K562 (cell line): Measurements from ENCODE around the gene GRIA1. TPM values are rescaled to one million over a fixed set of nuclear protein-coding genes. Genes with fewer than 3 reads are reported as not detected.

ENCODE experiments used
- ATAC-seq: fragments of 200-7000 bp; cut with Tn5 transposase; 3 replicates; pipeline ENCODE4 v1.9.1; 2020; ENCODE audit warnings: moderate library complexity
- BruUV-seq: library from RNA; stranded (reverse); fragments of 400-500 nt; replicated peaks from 2 replicates; lab custom pipeline; 2021; lab: Mats Ljungman, UMichigan
- CTCF ChIA-PET: fragments of 300-600 bp; formaldehyde crosslinking; extraction: SDS; loops from one replicate; lab custom pipeline; 2021; ENCODE audit warnings: low intra/inter-chr PET ratio; lab: Yijun Ruan, JAX
- POLR2A ChIA-PET: fragments of 300-600, 350-650 bp; sonication (Branson Sonifier 250); formaldehyde crosslinking; extraction: SDS; loops from one replicate; lab custom pipeline; 2021; ENCODE audit warnings: antibody characterized with exemption, inconsistent platforms; lab: Yijun Ruan, JAX
- DNase-seq, 4 experiments: peaks; one replicate each; pipeline versions ENCODE4 v3.0.0 to v3.0.0-alpha.2; 2011 to 2018; ENCODE audit warnings: low spot score in 3 of 4, mixed read lengths in 3 of 4; ENCODE audit errors: extremely low read depth in 1 of 4
- FAIRE-seq: peaks from 2 replicates; lab custom pipeline; 2011; peaks lifted over from hg19 to GRCh38; lab: Jason Lieb, UNC
- H2AFZ ChIP-seq: 2 replicates; pipeline ENCODE4 v1.6.0; 2011; ENCODE audit warnings: low read depth, low read length, control low read depth, inconsistent platforms
- H3K27ac ChIP-seq: fragments of 200-600 bp; 3 replicates; pipeline ENCODE4 v1.8.0; 2011; ENCODE audit warnings: low read depth, mild to moderate bottlenecking, control low read depth, inconsistent platforms, low read length, moderate library complexity, mixed read lengths; ENCODE audit errors: extremely low read depth
- H3K27me3 ChIP-seq, 2 experiments: fragments of 300-600 bp in 1 of 2; 2 replicates in 1 of 2; 3 replicates in 1 of 2; pipeline versions ENCODE4 v1.6.0 to v1.8.0; 2011; ENCODE audit warnings: inconsistent platforms in 2 of 2, low read length in 2 of 2, mild to moderate bottlenecking in 1 of 2, mixed read lengths in 1 of 2, moderate library complexity in 1 of 2; ENCODE audit not compliant: control insufficient read depth in 2 of 2, insufficient read depth in 2 of 2
- H3K36me3 ChIP-seq: fragments of 300-600 bp; 3 replicates; pipeline ENCODE4 v1.8.0; 2011; ENCODE audit warnings: mild to moderate bottlenecking, low read length, inconsistent platforms; ENCODE audit not compliant: control insufficient read depth, insufficient read depth
- H3K4me1 ChIP-seq, 2 experiments: fragments of 200-600 bp in 1 of 2; replicated peaks in 1 of 2; 2 replicates in 1 of 2; 3 replicates in 1 of 2; pipeline versions ENCODE4 v1.5.1 to v1.8.0; 2011; ENCODE audit warnings: inconsistent platforms in 2 of 2, low read length in 2 of 2, mild to moderate bottlenecking in 1 of 2, mixed read lengths in 1 of 2, moderate library complexity in 1 of 2; ENCODE audit not compliant: control insufficient read depth in 2 of 2, insufficient read depth in 2 of 2
- H3K4me2 ChIP-seq: 2 replicates; pipeline ENCODE4 v1.6.1; 2011; ENCODE audit warnings: low read length, control low read depth, inconsistent platforms, mixed read lengths; ENCODE audit not compliant: insufficient read depth
- H3K4me3 ChIP-seq: fragments of 200-600 bp; sonication (generic), shearing (Covaris generic); 2 replicates; pipeline ENCODE4 v1.5.1; 2016; ENCODE audit warnings: control low read depth, inconsistent platforms
- H3K79me2 ChIP-seq: fragments of 200-600 bp; 3 replicates; pipeline ENCODE4 v1.8.0; 2011; ENCODE audit warnings: low read length, inconsistent platforms; ENCODE audit not compliant: control insufficient read depth, insufficient read depth
- H3K9ac ChIP-seq, 2 experiments: 2 replicates each; pipeline versions ENCODE4 v1.6.0 to v1.6.1; 2011; ENCODE audit warnings: low read depth in 2 of 2, low read length in 2 of 2, control low read depth in 1 of 2, inconsistent platforms in 1 of 2, mild to moderate bottlenecking in 1 of 2, mixed read lengths in 1 of 2; ENCODE audit not compliant: insufficient read depth in 1 of 2
- H3K9me1 ChIP-seq: one replicate; pipeline ENCODE4 v1.6.0; 2011; ENCODE audit warnings: inconsistent platforms, mild to moderate bottlenecking, low read length, moderate library complexity; ENCODE audit not compliant: control insufficient read depth, insufficient read depth
- H3K9me3 ChIP-seq: replicated peaks from 2 replicates; pipeline ENCODE4 v1.5.1; 2011; ENCODE audit warnings: low read depth, low read length, inconsistent platforms; ENCODE audit not compliant: control insufficient read depth, insufficient read depth
- H4K20me1 ChIP-seq: replicated peaks from 2 replicates; pipeline ENCODE4 v1.6.1; 2011; ENCODE audit warnings: low read length, inconsistent platforms, mixed read lengths; ENCODE audit not compliant: control insufficient read depth, insufficient read depth
- BACH1 ChIP-seq: fragments of 200-800 bp; sonication (Bioruptor generic); IDR thresholded peaks from 2 replicates; pipeline ENCODE4 v1.6.1; 2016; ENCODE audit warnings: missing genetic modification characterization, missing compliant biosample characterization
- BRF1 ChIP-seq: IDR thresholded peaks from 3 replicates; pipeline ENCODE4 v1.6.1; 2011; ENCODE audit warnings: borderline replicate concordance, mild to moderate bottlenecking; ENCODE audit not compliant: insufficient read length; ENCODE audit errors: extremely low read depth
- CBX5 ChIP-seq: IDR thresholded peaks from 2 replicates; pipeline ENCODE4 v1.6.1; 2014; ENCODE audit warnings: low read depth, borderline replicate concordance
- HMGN3 ChIP-seq: IDR thresholded peaks from 2 replicates; pipeline ENCODE4 v1.6.1; 2011; ENCODE audit warnings: borderline replicate concordance, low read depth, mild to moderate bottlenecking, mixed read lengths, low read length; ENCODE audit not compliant: insufficient read length; ENCODE audit errors: extremely low read depth
- MAFF ChIP-seq: IDR thresholded peaks from 2 replicates; pipeline ENCODE4 v1.6.1; 2012; ENCODE audit warnings: low read length, improper control_type of control experiment
- MEF2A ChIP-seq: IDR thresholded peaks from 2 replicates; pipeline ENCODE4 v1.6.1; 2011; ENCODE audit warnings: low read depth, mild to moderate bottlenecking, low read length, moderate library complexity; ENCODE audit not compliant: control insufficient read depth
- SMARCC2 ChIP-seq: fragments of 450-650 bp; IDR thresholded peaks from 2 replicates; pipeline ENCODE4 v1.6.1; 2017; ENCODE audit warnings: antibody characterized with exemption, moderate library complexity, mild to moderate bottlenecking, low read depth
- SMARCE1 ChIP-seq: fragments of 450-650 bp; IDR thresholded peaks from 2 replicates; pipeline ENCODE4 v1.7.1; 2016; ENCODE audit warnings: mild to moderate bottlenecking
- SRSF1 ChIP-seq: fragments of 200-400 bp; formaldehyde crosslinking; IDR thresholded peaks from 2 replicates; pipeline ENCODE4 v1.6.1; 2017; ENCODE audit warnings: mild to moderate bottlenecking, low read depth, low read length, moderate library complexity
- TFAP4 ChIP-seq: sonication (generic); formaldehyde crosslinking; IDR thresholded peaks from 2 replicates; pipeline ENCODE4 v1.8.0; 2022; ENCODE audit warnings: missing genetic modification reagents, mild to moderate bottlenecking, moderate library complexity, borderline replicate concordance
- YY1 ChIP-seq, 3 experiments: IDR thresholded peaks; 2 replicates each; pipeline ENCODE4 v1.6.1; 2011; ENCODE audit warnings: low read length in 2 of 3, mild to moderate bottlenecking in 2 of 3, moderate library complexity in 2 of 3, borderline replicate concordance in 1 of 3, control low read depth in 1 of 3, low read depth in 1 of 3; ENCODE audit not compliant: insufficient read depth in 3 of 3, insufficient replicate concordance in 2 of 3, control insufficient read depth in 1 of 3, insufficient read length in 1 of 3; ENCODE audit errors: extremely low read depth in 1 of 3
- ZBTB2 ChIP-seq: fragments of 450-650 bp; IDR thresholded peaks from 2 replicates; pipeline ENCODE4 v1.6.1; 2016; ENCODE audit warnings: antibody characterized with exemption
- ZC3H8 ChIP-seq: fragments of 450-650 bp; IDR thresholded peaks from 2 replicates; pipeline ENCODE4 v1.6.1; 2017
- ZNF134 ChIP-seq: fragments of 250-450 bp; sonication (Bioruptor Pico); conservative IDR thresholded peaks from 2 replicates; pipeline ENCODE4 v1.4.0; 2020
- ZNF165 ChIP-seq: fragments of 250-450 bp; sonication (Bioruptor Pico); IDR thresholded peaks from 2 replicates; pipeline ENCODE4 v1.4.0; 2020; ENCODE audit warnings: borderline replicate concordance
- ZNF436 ChIP-seq: fragments of 250-450, 450-650 bp; sonication (Bioruptor Pico); formaldehyde crosslinking; IDR thresholded peaks from 2 replicates; pipeline ENCODE4 v1.7.0; 2020; ENCODE audit warnings: mild to moderate bottlenecking
- ZNF507 ChIP-seq: conservative IDR thresholded peaks from 2 replicates; pipeline ENCODE4 v1.6.1; 2017; ENCODE audit warnings: missing genetic modification characterization, missing compliant biosample characterization
- ZNF766 ChIP-seq: fragments of 200-800 bp; sonication (Bioruptor generic); conservative IDR thresholded peaks from 2 replicates; pipeline ENCODE4 v1.6.1; 2016; ENCODE audit warnings: missing genetic modification characterization, missing compliant biosample characterization
- WGBS: fragments of 100-300 bp; shearing (Covaris generic); methylation state at CpG from one replicate; pipeline ENCODE4 v1.1.6; 2016; ENCODE audit warnings: low coverage, mixed read lengths; ENCODE audit not compliant: insufficient coverage; ENCODE audit errors: missing lambda C conversion rate; 5-methylcytosine and 5-hydroxymethylcytosine counted together
- in situ Hi-C: fragments of 300-500 bp; cut with MboI; formaldehyde crosslinking; loops from 4 replicates; pipeline ENCODE4 v1.15.0; 2018; ENCODE audit warnings: inconsistent platforms, mixed read lengths
- intact Hi-C: fragments of 100-400 bp; cut with micrococcal nuclease; formaldehyde crosslinking; loops from 2 replicates; pipeline ENCODE4 v1.14.2; 2022
- polyA plus RNA-seq, 8 experiments: library from polyadenylated mRNA; depleted of rRNA in 4 of 8; stranded (reverse) in 5 of 8; unstranded in 3 of 8; fragments of >200 nt; fragmentation: Nextera tagmentation in 2 of 8; fragmentation: Illumina TruSeq in 1 of 8; extraction: Ambion mirVana in 2 of 8; extraction: Trizol in 1 of 8; gene quantifications; 2 replicates each; pipeline versions ENCODE4 v1.2.1 to v1.2.3, GENCODE V29; 2011 to 2014; ENCODE audit warnings: inconsistent platforms in 1 of 8, missing spikeins in 1 of 8
- total RNA-seq, 7 experiments: library from RNA; depleted of rRNA in 6 of 7; stranded (reverse); fragments of >200 nt in 6 of 7; fragmentation: Illumina TruSeq in 2 of 7; extraction: Trizol in 2 of 7; gene quantifications; 2 replicates each; pipeline versions ENCODE4 v1.2.1 to v1.2.3, GENCODE V29; 2011 to 2021; ENCODE audit warnings: low replicate concordance in 1 of 7
- TF ChIP-seq, protein P1 (sequence below): fragments of 450-650 bp; IDR thresholded peaks from 2 replicates; pipeline ENCODE4 v1.6.1; 2017; ENCODE audit warnings: antibody characterized with exemption

The GRIA1 gene
- total and polyA plus RNA-seq, 9 of the 15 experiments (the other 6 are each of a cell fraction or from before 2014, with no cell fraction given), result not detected

- TF ChIP-seq ZBTB2 (no peak), ZNF766 (CRISPR knock-in tag) (no peak)
- TF ChIP-seq, all 486 proteins: peak for 0
Measured at GRCh38 chr5:153504726-153505125, 14.3 kb downstream of the GRIA1 start (continued).

- no peak overlapping the region for H3K4me2 ChIP-seq
- H3K36me3 ChIP-seq, result no peaks in the 10 kb centered on the region
- no peak overlapping the region for H3K4me3 ChIP-seq
- CTCF ChIA-PET, result no interaction called here
- no peaks in the 10 kb centered on the region for H3K79me2 ChIP-seq
- no peaks in the 10 kb centered on the region for H4K20me1 ChIP-seq
- intact Hi-C loops, result no loop called here
- no TSS peak for BruUV-seq
- H3K4me1 ChIP-seq, result no peaks in the 10 kb centered on the region
- no peak overlapping the region for H3K9ac ChIP-seq
- H2AFZ ChIP-seq, result no peak overlapping the region
- in situ Hi-C loops, result no loop called here
- POLR2A ChIA-PET, result no interaction called here
- H3K9me3 ChIP-seq, result no peaks in the 10 kb centered on the region
- H3K9me1 ChIP-seq, result no peaks in the 10 kb centered on the region
- DNase-seq (no peak), ATAC-seq (no peak), FAIRE-seq (no peak)
- 0% methylated on average over 1 of the region's 1 CpG for WGBS
- no peak overlapping the region for H3K27ac ChIP-seq
- H3K27me3 ChIP-seq, result no peaks in the 10 kb centered on the region
- TF ChIP-seq, protein P1, sequence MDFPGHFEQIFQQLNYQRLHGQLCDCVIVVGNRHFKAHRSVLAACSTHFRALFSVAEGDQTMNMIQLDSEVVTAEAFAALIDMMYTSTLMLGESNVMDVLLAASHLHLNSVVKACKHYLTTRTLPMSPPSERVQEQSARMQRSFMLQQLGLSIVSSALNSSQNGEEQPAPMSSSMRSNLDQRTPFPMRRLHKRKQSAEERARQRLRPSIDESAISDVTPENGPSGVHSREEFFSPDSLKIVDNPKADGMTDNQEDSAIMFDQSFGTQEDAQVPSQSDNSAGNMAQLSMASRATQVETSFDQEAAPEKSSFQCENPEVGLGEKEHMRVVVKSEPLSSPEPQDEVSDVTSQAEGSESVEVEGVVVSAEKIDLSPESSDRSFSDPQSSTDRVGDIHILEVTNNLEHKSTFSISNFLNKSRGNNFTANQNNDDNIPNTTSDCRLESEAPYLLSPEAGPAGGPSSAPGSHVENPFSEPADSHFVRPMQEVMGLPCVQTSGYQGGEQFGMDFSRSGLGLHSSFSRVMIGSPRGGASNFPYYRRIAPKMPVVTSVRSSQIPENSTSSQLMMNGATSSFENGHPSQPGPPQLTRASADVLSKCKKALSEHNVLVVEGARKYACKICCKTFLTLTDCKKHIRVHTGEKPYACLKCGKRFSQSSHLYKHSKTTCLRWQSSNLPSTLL, result no peak
- TF ChIP-seq BACH1 (no peak), ZNF507 (tag) (no peak), SRSF1 (no peak), ZNF134 (CRISPR knock-in tag) (no peak), MAFF (no peak), TFAP4 (CRISPR knock-in tag) (no peak), SMARCC2 (no peak), SMARCE1 (no peak), ZNF436 (CRISPR knock-in tag) (no peak), BRF1 (no peak), ZNF165 (CRISPR knock-in tag) (no peak), CBX5 (no peak), HMGN3 (no peak), MEF2A (no peak), YY1 (IDR thresholded peaks at IDR 0.05; ENCODE audit: borderline replicate concordance in 1 of 3, control insufficient read depth in 1 of 3, extremely low read depth in 1 of 3, insufficient read depth in 3 of 3, insufficient read length in 1 of 3, insufficient replicate concordance in 2 of 3, low read depth in 1 of 3, low read length in 2 of 3) (no peak), ZC3H8 (no peak)
Measured at GRCh38 chr5:153508700-153509099, 18.2 kb downstream of the GRIA1 start.
